ENCODE data around the gene FBXO38. TPM values are rescaled to one million over a fixed set of nuclear protein-coding genes. Genes with fewer than 3 reads are reported as not detected.

The FBXO38 gene
- total RNA-seq, 8 experiments from 2014 or later: 28.0 to 62.0 (median 37.5) TPM

DNA sequence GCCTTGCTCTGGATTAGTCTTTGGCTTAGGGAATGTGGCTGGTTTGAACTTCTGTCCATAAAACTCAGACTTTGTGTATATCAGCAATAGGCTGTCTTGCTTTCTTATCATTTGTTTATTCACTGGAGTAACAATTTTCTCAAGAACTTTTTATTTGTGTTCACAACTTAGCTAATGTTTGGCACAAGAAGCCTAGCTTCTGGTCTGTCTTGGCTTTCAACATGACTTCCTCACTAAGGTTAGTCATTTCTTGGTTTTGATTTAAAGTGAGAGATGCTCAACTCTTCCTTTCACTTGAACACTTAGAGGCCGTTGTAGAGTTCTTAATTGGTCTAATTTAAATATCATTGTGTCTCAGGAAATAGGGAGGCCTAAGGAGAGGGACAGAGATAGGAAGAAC lies 4.9 kb downstream of the FBXO38 start:
- Histone ChIP-seq H3K4me1 (replicated peaks in 1 of 2) (peaks cover 7 to 12% of the 10 kb centered on the region in 2 donors), H3K4me3 (no peak overlapping the region), H3K27ac (no peak overlapping the region)
- in situ Hi-C loops (cut with MboI; ENCODE audit: low pct_unique_long_range_greater_than_20kb in 2 of 9, low sequenced_read_pairs in 9 of 9, unreplicated experiment in 9 of 9): loop anchor here in 1 of 9 experiments (25.0 kb wide), 1 partner anchor 101 kb away; no protein-coding TSS in a partner anchor
- WGBS, 10 experiments: 64 to 100% (median 87%) methylated on average over 1 of the region's 1 CpG; no CpG with 5 or more reads in 4 of the 10 experiments
- ATAC-seq (replicated peaks in 6 of 8): no peak

DNA sequence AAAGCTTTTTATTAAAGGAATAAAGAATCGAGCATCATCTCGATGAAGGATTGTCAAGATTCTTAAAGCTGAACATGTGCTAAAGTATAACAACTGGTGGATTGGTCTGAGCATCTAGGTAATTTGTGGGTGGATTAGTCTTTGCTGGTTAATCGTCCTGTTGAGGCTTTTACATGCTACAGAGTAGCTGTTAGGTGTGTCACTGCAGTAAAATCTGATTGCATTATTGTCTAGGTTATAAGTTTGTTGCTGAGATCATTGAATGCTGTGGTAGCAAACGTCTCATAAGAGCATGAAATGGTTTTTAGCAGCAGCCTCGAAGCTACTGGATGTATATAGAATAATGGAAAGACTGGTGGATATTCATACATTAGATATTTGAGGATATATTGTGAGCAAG lies 7.2 kb downstream of the FBXO38 start:
- no peak overlapping the region for H3K27ac ChIP-seq
- WGBS, 10 experiments: 53 to 96% (median 74%) methylated on average over 1 to 5 of the region's 5 CpGs; no CpG with 5 or more reads in 2 of the 10 experiments
- no peaks in the 10 kb centered on the region for H3K4me1 ChIP-seq (replicated peaks in 1 of 2)
- in situ Hi-C loops (cut with MboI; ENCODE audit: low pct_unique_long_range_greater_than_20kb in 2 of 9, low sequenced_read_pairs in 9 of 9, unreplicated experiment in 9 of 9): loop anchor here in 1 of 9 experiments (25.0 kb wide), 1 partner anchor 104 kb away; no protein-coding TSS in a partner anchor
- ATAC-seq (replicated peaks in 6 of 8): no peak
- H3K4me3 ChIP-seq: no peak overlapping the region

DNA sequence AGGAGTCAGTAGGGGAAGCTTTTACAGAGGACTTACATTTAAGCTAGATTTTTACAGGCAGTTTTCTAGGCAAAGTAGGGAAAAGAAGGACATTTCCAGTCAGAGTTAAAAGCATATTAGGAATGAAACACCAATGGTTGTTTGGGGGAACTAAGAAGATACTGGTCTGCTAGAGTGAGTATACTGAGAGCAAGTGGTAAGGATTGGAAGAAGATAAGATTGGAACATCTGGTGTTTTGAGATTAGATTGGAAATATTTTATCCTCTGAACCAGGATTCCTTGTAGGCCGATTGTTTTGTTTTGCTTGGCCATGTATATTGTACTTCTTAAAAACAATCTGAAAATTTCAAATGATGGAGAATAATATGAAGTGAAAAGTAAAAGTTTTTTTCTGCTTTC lies 7.7 kb downstream of the FBXO38 start:
- no peak for ATAC-seq (replicated peaks in 6 of 8)

DNA sequence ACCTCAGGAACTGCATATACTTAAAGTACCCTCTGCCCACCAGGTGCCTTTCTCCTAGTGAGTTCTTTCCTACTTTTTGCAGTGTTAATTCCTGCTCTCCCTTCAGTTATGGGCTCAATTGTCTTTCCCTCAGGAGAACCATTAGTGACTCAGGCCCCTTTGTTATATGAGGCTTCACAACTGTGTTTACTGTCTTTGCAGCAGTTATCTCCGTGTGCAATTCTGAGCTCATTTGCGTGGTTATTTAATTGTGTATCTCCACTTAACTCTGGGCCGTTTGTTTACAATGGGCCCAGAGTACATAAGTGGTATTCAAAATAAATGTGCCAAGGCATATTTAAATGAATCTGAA lies 9.6 kb downstream of the FBXO38 start:
- Histone ChIP-seq H3K27ac (no peak overlapping the region), H3K4me1 (replicated peaks in 1 of 2) (no peaks in the 10 kb centered on the region), H3K4me3 (no peak overlapping the region)
- in situ Hi-C loops (cut with MboI; ENCODE audit: low pct_unique_long_range_greater_than_20kb in 2 of 9, low sequenced_read_pairs in 9 of 9, unreplicated experiment in 9 of 9): loop anchor here in 1 of 9 experiments (25.0 kb wide), 1 partner anchor 106 kb away; no protein-coding TSS in a partner anchor
- ATAC-seq (replicated peaks in 6 of 8): peak in 4 of 8 experiments; percentile 37 to 86 (median 77)
- WGBS, 10 experiments: 20 to 60% (median 54%) methylated on average over 1 to 3 of the region's 3 CpGs; no CpG with 5 or more reads in 5 of the 10 experiments

More for the DNA sequence above, 7.7 kb downstream of the FBXO38 start:
- in situ Hi-C loops (cut with MboI; ENCODE audit: low pct_unique_long_range_greater_than_20kb in 2 of 9, low sequenced_read_pairs in 9 of 9, unreplicated experiment in 9 of 9): loop anchor here in 1 of 9 experiments (25.0 kb wide), 1 partner anchor 104 kb away; no protein-coding TSS in a partner anchor
- 47 to 100% (median 88%) methylated on average over 1 of the region's 1 CpG; no CpG with 5 or more reads in 1 of the 10 experiments for WGBS, 10 experiments
- H3K4me3 ChIP-seq: no peak overlapping the region
- H3K4me1 ChIP-seq (replicated peaks in 1 of 2): no peaks in the 10 kb centered on the region
- H3K27ac ChIP-seq: no peak overlapping the region

DNA sequence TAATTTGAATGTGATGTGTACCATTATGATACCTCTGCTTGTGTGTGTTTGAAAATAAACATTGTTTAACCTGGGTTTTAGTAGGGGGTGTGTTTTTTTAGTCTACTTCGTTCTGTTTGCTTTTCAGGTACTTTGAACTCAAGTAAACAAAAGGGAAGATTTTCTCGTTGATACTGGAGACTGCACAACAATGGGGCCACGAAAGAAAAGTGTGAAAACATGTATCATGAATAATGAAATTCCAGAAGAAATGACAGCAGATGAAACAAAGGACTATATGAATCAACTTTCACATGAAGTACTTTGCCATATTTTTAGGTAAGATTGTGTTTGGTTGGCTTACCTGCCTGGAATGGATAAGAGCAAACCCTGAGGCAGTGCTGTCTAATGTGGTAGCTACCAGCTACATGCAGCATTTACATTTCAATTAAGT lies 10.8 kb downstream of the FBXO38 start:
- H3K4me1 ChIP-seq (replicated peaks in 1 of 2): no peaks in the 10 kb centered on the region
- no peak overlapping the region for H3K27ac ChIP-seq
- in situ Hi-C loops (cut with MboI; ENCODE audit: low pct_unique_long_range_greater_than_20kb in 2 of 9, low sequenced_read_pairs in 9 of 9, unreplicated experiment in 9 of 9): loop anchor here in 1 of 9 experiments (25.0 kb wide), 1 partner anchor 107 kb away; no protein-coding TSS in a partner anchor
- no peak overlapping the region for H3K4me3 ChIP-seq
- WGBS, 10 experiments: 61 to 100% (median 81%) methylated on average over 1 to 3 of the region's 3 CpGs; no CpG with 5 or more reads in 1 of the 10 experiments
- ATAC-seq (replicated peaks in 6 of 8): no peak

DNA sequence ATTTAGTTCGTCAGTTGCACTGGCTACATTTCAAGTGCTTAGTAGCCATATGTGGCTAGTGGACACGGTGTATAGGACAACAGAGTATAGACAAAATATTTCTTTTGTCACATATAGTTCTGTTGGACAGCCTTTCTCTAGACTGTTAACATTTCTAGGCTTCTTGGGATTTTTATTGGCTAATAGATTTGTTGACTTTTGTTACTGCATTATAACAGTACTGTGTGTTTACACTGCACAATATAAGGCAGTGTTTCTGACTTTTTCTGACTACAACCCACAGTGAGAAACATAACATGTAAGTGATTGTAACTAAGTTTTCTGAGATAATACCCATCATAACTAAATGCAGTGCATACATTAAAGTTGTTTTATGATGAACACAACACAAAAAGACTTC lies 11.3 kb downstream of the FBXO38 start:
- ATAC-seq (replicated peaks in 6 of 8): no peak
- in situ Hi-C loops (cut with MboI; ENCODE audit: low pct_unique_long_range_greater_than_20kb in 2 of 9, low sequenced_read_pairs in 9 of 9, unreplicated experiment in 9 of 9): loop anchor here in 1 of 9 experiments (25.0 kb wide), 1 partner anchor 108 kb away; no protein-coding TSS in a partner anchor
- Histone ChIP-seq H3K27ac (no peak overlapping the region), H3K4me3 (no peak overlapping the region), H3K4me1 (replicated peaks in 1 of 2) (no peaks in the 10 kb centered on the region)
- WGBS, 10 experiments: 31 to 100% (median 100%) methylated on average over 1 to 2 of the region's 2 CpGs; no CpG with 5 or more reads in 2 of the 10 experiments

DNA sequence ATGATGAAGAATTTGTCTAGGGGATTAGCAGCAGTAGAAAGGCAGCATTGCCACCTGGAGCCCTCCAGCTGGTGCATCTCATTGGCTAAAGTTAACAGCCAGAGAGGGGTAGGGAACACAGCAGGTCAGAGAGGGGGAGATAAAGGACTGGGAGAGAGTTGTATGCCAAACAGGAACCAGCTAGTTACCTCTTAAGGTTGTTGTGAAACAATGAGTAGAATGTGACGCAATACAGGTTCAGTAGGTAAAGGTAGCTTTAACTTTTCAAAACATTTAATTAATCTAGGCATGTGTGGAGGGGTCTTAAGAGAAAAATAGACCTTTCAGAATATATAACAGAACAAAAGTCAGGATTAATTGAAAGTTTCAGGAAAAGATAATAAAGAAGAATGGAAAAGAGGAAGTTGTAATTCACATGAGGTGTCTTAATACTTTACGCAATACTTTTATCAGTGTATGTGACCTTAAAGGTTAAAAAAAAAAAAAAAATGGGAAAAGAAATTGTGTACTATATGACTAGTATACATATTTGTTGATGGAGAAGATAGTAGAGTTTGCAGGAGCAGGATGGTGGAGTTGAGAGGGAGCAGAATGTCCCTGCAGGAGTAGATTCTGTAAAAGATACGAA lies 14.3 kb downstream of the FBXO38 start:
- no peak for ATAC-seq (replicated peaks in 6 of 8)
- in situ Hi-C loops (cut with MboI; ENCODE audit: low pct_unique_long_range_greater_than_20kb in 2 of 9, low sequenced_read_pairs in 9 of 9, unreplicated experiment in 9 of 9): loop anchor here in 1 of 9 experiments (25.0 kb wide), 1 partner anchor 111 kb away; no protein-coding TSS in a partner anchor
- WGBS, 10 experiments: 80 to 100% (median 97%) methylated on average over 1 to 3 of the region's 3 CpGs
- H3K4me1 ChIP-seq (replicated peaks in 1 of 2): no peaks in the 10 kb centered on the region
- H3K4me3 ChIP-seq: no peak overlapping the region
- H3K27ac ChIP-seq: no peak overlapping the region

DNA sequence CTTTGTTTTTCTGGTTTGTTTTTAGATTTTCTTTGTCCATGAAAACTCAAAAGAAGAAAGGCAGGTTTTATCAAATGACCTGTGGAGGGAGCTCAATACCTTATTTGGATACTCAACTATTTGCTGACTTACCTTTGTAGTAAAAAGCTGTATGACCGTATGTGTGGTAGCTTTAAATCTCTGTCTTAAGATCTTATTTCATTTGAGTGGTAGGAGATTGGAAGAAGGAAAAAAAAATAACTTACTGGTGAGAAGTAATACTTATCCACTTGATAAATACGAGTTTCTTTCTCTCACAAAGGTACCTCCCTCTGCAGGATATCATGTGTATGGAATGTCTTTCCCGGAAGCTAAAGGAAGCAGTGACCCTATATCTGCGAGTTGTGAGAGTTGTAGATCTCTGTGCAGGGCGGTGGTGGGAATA lies 15.0 kb downstream of the FBXO38 start:
- in situ Hi-C loops (cut with MboI; ENCODE audit: low pct_unique_long_range_greater_than_20kb in 2 of 9, low sequenced_read_pairs in 9 of 9, unreplicated experiment in 9 of 9): loop anchor here in 1 of 9 experiments (25.0 kb wide), 1 partner anchor 111 kb away; no protein-coding TSS in a partner anchor
- no peak for ATAC-seq (replicated peaks in 6 of 8)
- H3K4me1 ChIP-seq (replicated peaks in 1 of 2): no peaks in the 10 kb centered on the region
- 55 to 100% (median 89%) methylated on average over 1 to 5 of the region's 5 CpGs for WGBS, 10 experiments
- no peak overlapping the region for H3K4me3 ChIP-seq
- no peak overlapping the region for H3K27ac ChIP-seq

DNA sequence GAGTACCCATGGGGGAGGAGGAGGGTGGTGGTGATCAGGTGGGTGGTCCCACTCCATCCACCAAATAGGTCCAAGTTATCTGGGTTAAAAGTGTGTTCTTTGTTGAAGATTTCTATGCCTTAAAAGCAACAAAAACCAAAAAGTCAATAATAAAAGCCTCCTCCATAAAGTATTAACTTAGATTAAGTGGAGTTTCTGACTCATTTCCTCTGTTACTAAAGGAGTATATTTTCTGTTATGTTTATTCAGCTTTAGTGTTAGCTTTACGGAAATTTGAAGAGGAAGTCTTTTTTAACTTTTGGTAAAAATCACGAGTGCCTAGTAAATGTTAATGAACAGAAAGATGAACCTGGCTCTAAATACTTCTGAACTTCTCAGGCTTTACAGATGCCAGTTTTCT lies 17.8 kb downstream of the FBXO38 start:
- Histone ChIP-seq H3K4me1 (replicated peaks in 1 of 2) (no peaks in the 10 kb centered on the region), H3K4me3 (no peak overlapping the region), H3K27ac (no peak overlapping the region)
- in situ Hi-C loops (cut with MboI; ENCODE audit: low pct_unique_long_range_greater_than_20kb in 2 of 9, low sequenced_read_pairs in 9 of 9, unreplicated experiment in 9 of 9): no loop called here
- WGBS, 10 experiments: 56 to 94% (median 89%) methylated on average over 1 to 2 of the region's 2 CpGs; no CpG with 5 or more reads in 2 of the 10 experiments
- ATAC-seq (replicated peaks in 6 of 8): no peak

DNA sequence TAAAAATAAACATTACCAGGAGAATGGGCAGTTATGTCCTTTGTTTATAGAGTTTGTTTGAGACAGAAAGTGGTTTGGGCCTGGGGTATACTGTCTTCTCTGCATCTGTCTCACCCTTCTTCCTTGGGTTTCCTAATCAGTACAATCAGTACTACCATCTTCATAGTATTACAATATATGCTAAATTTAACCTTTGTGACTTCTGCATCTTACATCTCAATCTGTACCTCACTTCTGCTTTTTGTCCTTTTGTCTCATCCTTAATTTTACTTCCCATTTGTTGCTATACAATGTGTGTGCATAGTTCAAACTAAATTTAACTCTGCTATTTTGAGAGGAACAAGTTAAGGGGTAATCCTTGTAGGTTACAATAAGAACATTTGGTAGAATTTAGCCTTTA lies 19.6 kb downstream of the FBXO38 start:
- H3K4me3 ChIP-seq: no peak overlapping the region
- H3K27ac ChIP-seq: no peak overlapping the region
- H3K4me1 ChIP-seq (replicated peaks in 1 of 2): no peaks in the 10 kb centered on the region
- in situ Hi-C loops (cut with MboI; ENCODE audit: low pct_unique_long_range_greater_than_20kb in 2 of 9, low sequenced_read_pairs in 9 of 9, unreplicated experiment in 9 of 9): no loop called here
- ATAC-seq (replicated peaks in 6 of 8): no peak

DNA sequence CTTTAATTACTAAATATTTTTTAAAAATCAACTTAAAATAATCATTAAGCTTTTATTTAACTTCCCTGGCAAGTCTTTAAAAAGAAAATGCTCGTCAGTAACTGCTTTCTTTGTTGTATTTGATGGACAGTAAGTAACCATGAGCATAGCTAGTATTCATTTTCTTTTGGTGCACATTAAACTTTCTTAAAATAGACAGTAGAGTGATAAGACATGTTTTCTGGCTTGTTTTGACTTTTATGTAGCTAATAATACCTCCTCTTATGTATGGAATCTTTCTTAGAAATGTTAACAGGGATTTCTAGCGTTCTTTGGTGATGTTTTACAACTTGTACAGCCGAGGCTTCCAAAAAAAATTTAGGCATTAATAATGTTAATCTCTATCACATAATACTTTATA lies 22.6 kb downstream of the FBXO38 start:
- WGBS, 10 experiments: 85 to 100% (median 96%) methylated on average over 1 to 3 of the region's 3 CpGs
- no peak overlapping the region for H3K27ac ChIP-seq
- H3K4me1 ChIP-seq (replicated peaks in 1 of 2): no peaks in the 10 kb centered on the region
- no peak for ATAC-seq (replicated peaks in 6 of 8)
- H3K4me3 ChIP-seq: no peak overlapping the region
- in situ Hi-C loops (cut with MboI; ENCODE audit: low pct_unique_long_range_greater_than_20kb in 2 of 9, low sequenced_read_pairs in 9 of 9, unreplicated experiment in 9 of 9): no loop called here

DNA sequence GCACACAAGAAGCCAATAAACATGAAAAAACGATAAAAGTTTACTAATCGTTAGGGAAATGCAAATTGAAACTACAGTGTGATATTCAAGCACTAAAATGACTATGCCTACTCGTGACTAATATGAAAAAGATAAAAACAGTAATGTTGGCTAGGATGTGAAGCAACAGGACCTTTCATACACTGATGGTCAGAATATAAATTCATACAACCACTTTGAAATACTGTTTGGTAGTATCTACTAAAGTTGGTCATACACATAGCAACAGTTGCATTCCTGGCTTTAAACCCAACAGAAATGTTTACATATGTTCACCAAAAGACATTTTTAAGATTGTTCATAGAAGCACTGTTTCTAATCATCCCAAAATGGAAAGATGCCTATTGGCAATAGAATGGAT lies 24.3 kb downstream of the FBXO38 start:
- in situ Hi-C loops (cut with MboI; ENCODE audit: low pct_unique_long_range_greater_than_20kb in 2 of 9, low sequenced_read_pairs in 9 of 9, unreplicated experiment in 9 of 9): no loop called here
- 25 to 100% (median 83%) methylated on average over 1 to 3 of the region's 3 CpGs for WGBS, 10 experiments
- no peak for ATAC-seq (replicated peaks in 6 of 8)
- Histone ChIP-seq H3K4me1 (replicated peaks in 1 of 2) (no peaks in the 10 kb centered on the region), H3K27ac (no peak overlapping the region), H3K4me3 (no peak overlapping the region)

DNA sequence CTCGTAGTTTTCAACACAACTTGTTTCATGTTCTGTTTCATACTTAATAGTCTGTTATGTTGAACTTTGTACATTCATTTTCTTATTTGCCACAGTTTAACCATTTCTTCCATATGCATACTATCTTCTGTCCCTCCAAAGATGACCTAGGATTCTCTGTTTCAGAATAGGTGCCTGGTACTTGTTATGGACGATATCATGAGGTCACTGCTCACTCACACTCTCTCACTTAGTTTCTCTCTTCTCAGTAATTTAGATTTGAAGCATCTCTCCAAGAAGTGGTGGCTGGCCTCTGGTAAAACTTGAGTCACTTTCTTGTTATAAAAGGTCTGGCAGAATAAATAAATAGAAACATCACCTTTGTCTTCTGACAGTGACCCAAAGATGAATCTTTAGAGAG lies 28.4 kb downstream of the FBXO38 start:
- no peak for ATAC-seq (replicated peaks in 6 of 8)
- WGBS, 10 experiments: 38 to 100% (median 94%) methylated on average over 1 to 2 of the region's 2 CpGs
- Histone ChIP-seq H3K4me3 (no peak overlapping the region), H3K4me1 (replicated peaks in 1 of 2) (no peaks in the 10 kb centered on the region), H3K27ac (no peak overlapping the region)
- in situ Hi-C loops (cut with MboI; ENCODE audit: low pct_unique_long_range_greater_than_20kb in 2 of 9, low sequenced_read_pairs in 9 of 9, unreplicated experiment in 9 of 9): no loop called here

DNA sequence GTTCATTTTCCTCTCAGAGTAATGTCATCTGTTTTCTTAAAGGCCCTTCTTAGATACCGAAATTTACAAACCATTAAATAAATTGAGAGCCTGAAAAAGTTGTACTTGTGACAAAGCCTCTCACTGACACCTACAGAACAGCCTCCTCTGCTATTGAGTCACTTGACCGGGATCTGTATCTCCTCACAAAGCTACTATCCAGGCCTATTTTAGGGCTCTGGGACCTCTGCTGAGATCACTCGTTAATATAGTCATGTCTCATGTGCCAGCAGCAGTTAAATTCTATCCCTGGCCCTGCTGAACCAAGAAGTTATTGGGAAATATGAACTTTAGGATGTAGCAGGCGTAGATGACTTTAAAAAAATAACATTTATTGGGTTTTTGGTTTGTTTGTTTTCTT lies 31.1 kb downstream of the FBXO38 start:
- in situ Hi-C loops (cut with MboI; ENCODE audit: low pct_unique_long_range_greater_than_20kb in 2 of 9, low sequenced_read_pairs in 9 of 9, unreplicated experiment in 9 of 9): no loop called here
- Histone ChIP-seq H3K4me3 (no peak overlapping the region), H3K4me1 (replicated peaks in 1 of 2) (no peaks in the 10 kb centered on the region), H3K27ac (no peak overlapping the region)
- WGBS, 10 experiments: 83 to 100% (median 95%) methylated on average over 1 to 4 of the region's 4 CpGs
- ATAC-seq (replicated peaks in 6 of 8): no peak
